Measurements from ENCODE around the gene RGS9.

The RGS9 gene

DNA sequence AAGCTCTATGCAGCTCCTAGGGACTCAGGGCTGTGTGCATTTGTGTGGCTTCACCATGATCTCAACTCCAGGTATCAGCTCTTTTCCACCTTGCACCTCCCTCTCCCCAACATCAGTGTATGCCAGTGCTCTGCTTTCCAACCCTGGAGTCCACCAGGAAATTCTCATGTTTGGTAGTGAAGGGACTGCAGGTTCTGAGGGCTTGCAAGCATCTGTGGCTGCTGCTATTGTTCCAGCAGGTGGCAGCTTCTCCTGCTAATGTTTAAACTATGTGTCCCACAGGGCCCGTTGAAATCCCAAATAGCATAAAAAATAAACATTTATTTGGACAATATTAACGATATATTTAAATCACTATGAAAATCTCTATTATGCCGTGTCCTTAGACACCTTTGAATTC, 82.0 kb downstream of the RGS9 start:
- no peak for DNase-seq (ENCODE audit: low spot score)

DNA sequence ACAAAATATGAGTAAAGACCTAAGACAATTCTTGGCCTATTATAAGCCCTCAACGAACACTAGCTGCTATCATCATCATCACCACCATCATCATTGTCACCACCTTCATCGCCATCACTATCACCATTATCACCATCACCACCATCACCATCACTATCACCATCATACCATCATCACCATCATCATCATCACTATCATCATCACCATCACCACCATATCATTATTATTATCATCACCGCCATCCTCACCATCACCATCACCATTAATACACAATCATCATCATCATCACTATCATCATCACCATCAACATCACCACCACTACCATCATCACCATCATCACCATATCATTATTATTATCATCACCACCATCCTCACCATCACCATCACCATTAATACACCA, 82.5 kb downstream of the RGS9 start:
- no peak for DNase-seq (ENCODE audit: low spot score)

- DNase-seq (ENCODE audit: low spot score), result no peak
Observed at GRCh38 chr17:65220732-65221131, 83.6 kb downstream of the RGS9 start.

- no peak for DNase-seq (ENCODE audit: low spot score)
Observed at GRCh38 chr17:65222214-65222738, 85.1 kb downstream of the RGS9 start.

DNA sequence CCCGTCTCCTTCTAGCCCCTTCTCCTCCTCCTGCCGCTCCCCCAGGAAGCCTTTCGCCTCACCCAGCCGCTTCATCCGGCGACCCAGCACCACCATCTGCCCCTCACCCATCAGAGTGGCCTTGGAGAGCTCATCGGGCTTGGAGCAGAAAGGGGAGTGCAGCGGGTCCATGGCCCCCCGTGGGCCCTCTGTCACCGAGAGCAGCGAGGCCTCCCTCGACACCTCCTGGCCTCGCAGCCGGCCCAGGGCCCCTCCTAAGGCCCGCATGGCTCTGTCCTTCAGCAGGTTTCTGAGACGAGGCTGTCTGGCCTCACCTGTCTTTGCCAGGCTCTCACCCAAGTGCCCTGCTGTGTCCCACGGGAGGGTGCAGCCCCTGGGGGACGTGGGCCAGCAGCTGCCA, 87.9 kb downstream of the RGS9 start:
- no peak for DNase-seq (ENCODE audit: low spot score)

DNA sequence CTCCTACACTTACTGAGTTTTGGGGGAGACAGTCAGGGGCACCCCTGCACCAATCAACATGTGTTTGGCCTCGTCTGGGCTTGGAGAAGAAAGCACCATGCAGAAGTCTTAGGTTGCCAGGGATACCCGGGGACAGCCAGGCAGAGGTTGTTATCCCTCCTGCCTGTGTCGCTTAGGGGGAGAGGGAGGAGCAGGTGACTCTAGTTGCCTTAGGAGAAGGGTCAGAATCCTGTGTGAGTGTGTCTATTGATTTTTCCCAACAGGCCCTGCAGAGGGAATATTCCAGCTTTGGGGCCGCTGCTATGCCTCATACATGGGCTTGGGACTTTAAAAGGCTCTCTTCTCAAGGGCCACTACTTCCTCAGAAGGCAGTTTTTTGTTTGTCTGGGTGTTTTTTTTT, 89.1 kb downstream of the RGS9 start:
- no peak for DNase-seq (ENCODE audit: low spot score)

- DNase-seq (ENCODE audit: low spot score), result no peak
Observed at GRCh38 chr17:65227637-65228036, 90.5 kb downstream of the RGS9 start.

DNA sequence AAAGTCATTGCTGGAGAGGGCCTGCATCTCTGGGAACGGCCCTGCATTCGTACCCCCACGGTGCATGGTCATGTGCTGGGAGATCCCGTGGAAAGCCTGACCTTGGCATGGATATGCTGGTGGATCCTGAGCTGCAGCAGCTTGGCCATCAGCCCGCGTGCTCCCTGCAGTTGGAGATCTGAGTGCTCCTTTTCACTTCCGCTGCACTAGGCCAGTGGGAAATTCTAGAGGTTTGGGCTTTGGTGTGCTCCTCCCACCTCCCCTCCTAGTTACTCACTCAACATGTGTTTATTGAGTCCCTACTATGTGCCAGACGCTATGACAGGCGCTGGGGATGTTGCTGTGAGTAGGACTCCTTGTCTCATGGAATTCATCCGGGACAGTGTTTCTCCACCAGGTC, 91.1 kb downstream of the RGS9 start:
- no peak for DNase-seq (ENCODE audit: low spot score)

GRCh38 chr17:65228734-65229620, 91.8 kb downstream of the RGS9 start:
- peak; percentile 26 for DNase-seq (ENCODE audit: low spot score)

- DNase-seq (ENCODE audit: low spot score), result no peak
Observed at GRCh38 chr17:65229621-65229995, 92.4 kb downstream of the RGS9 start.

- no peak for DNase-seq (ENCODE audit: low spot score)
Observed at GRCh38 chr17:65230040-65230439, 92.9 kb downstream of the RGS9 start.

DNA sequence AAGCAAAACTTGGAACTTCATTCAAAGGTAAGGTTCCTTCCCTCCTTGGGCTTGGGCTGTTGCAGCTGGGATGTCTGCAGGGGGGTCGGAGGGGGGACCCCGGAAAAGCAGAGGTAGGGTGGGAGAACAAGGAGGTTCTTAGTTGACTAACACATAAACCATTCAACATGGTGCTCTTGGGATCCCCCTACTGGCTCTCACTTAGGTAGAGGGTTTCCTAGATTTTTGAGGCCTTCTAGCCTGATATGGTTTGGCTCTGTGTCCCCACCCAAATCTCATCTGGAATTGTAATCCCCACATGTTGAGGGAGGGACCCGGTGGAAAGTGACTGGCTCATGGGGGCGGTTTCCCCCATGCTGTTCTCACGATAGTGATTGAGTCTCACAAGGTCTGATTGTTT, 93.9 kb downstream of the RGS9 start:
- no peak for DNase-seq (ENCODE audit: low spot score)

- peak; percentile 8 for DNase-seq (ENCODE audit: low spot score)
Observed at GRCh38 chr17:65231662-65232335, 94.6 kb downstream of the RGS9 start.

DNA sequence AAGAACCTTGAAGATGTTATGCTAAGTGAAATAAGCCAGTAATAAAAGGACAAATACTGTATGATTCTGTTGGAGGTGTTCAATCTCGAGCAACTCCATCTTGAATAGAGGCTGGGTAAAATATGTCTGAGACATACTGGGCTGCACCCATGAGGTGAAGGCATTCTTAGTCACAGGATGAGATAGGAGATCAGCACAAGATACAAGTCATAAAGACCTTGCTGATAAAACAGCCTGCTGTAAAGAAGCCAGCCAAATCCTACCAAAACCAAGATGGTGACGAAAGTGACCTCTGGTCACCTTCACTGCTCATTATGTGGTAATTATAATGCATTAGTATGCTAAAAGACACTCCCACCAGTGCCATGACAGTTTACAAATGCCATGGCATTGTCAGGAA, 98.1 kb downstream of the RGS9 start:
- DNase-seq (ENCODE audit: low spot score), result no peak

- DNase-seq (ENCODE audit: low spot score), result no peak
Observed at GRCh38 chr17:65236321-65236720, 99.2 kb downstream of the RGS9 start.

- no peak for DNase-seq (ENCODE audit: low spot score)
Observed at GRCh38 chr17:65243838-65244625, 106.9 kb downstream of the RGS9 start.

DNA sequence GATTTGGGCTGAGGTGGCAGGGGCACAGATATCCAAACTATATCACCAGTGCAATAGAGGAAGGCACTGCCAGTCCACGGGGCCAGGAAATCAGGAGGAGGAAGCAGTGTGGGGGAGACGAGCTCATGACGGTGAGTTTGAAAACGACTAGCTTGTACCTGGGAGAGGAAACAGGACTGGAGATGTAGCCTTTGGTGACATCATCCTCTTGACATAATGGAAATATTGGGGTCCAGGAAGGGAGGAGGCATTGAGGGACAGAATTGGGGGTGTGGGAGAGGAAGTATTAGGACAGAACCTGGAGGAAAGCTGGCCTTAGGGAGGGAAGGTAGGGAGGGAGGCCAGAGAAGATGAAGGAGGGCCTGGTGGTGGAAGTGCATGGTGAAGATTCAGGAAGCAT, 109.1 kb downstream of the RGS9 start:
- DNase-seq (ENCODE audit: low spot score), result no peak

DNA sequence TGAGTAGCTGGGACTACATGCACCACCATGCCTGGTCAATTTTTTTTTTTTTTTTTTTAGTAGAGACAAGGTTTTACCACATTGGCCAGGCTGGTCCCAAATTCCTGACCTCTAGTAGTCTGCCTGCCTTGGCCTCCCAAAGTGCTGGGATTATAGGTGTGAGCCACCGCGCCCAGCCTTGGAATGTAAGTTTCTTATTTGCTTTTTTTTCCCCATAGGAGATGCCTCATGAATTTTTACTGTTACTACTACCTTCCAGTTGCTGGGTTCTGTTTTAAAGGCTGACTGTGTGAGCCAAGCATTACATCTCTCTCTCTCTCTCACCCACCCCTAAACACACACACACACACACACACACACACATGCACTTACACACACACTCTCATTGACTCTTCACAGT, 112.6 kb downstream of the RGS9 start:
- DNase-seq (ENCODE audit: low spot score), result no peak

DNA sequence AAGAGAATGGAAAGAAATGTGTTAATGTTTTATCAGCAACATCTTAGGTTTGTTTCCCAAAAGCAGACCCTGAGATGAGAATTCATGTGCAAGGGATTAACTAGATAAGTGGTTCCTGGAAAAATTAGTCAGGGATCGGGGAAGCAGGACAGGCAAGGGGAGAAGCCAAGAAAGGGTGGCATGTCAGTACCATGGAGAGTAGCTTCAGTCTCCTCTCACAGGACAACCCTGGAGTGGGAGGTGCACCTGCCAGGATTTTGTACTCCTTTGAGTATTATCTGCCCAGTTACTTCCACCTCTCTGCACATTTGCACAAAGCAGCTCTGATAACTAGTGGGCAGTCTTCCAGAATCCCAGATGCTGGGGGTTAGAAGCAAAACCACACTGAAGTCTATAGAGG, 117.0 kb downstream of the RGS9 start:
- DNase-seq (ENCODE audit: low spot score), result no peak

- DNase-seq (ENCODE audit: low spot score), result no peak
Observed at GRCh38 chr17:65259281-65259680, 122.1 kb downstream of the RGS9 start.

DNA sequence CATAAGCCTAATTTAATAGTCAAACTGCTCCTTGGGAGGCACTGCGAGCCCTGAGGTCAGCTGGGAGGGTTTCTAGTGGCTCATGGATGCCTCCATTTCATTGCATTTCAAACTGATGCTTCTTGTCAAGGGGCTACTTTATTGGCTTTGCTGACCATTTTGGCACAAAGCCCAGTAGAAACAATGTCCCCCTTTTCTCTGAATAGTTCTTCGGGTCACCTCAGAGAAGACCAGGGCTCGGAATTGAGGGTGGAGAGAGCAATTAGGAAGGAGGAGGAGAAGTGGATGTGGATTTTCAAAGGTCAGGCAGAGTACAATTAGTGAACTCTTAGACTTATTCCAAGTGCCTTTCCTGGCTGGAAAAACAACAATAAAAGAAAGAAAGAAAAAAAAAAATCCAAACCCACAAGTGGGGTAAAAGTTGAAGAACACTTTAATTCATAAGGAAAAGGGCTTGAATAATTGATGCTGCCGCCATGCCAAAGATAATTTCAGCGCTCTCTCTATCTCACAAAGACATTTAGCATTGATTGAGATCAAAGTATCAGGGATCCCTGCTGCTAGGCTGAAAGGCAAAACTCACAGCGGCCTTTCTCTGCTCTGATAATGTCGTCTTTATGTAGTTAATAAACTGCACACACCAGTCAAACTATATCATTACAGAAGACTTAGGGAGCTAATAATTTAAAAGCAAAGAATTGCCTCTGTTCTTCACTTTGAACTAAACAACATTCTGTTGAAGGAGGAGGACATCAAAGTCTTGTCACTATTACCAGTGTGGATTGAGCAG, 122.7 kb downstream of the RGS9 start:
- DNase-seq (ENCODE audit: low spot score), result no peak

- no peak for DNase-seq (ENCODE audit: low spot score)
Observed at GRCh38 chr17:65260626-65261025, 123.5 kb downstream of the RGS9 start.
